HepG2 (cell line): ENCODE measurements around the gene TSPAN13. TPM values are rescaled to one million over a fixed set of nuclear protein-coding genes. Genes with fewer than 3 reads are reported as not detected.

Experiments used
- ATAC-seq: fragments of 200-7000 bp; cut with Tn5 transposase; 3 replicates; pipeline ENCODE4 v1.9.1; 2020; ENCODE audit warnings: mild to moderate bottlenecking, moderate library complexity
- BruUV-seq: library from RNA; stranded (reverse); fragments of 400-500 nt; replicated peaks from 2 replicates; lab custom pipeline; 2021; lab: Mats Ljungman, UMichigan
- CTCF ChIA-PET: fragments of 300-600 bp; formaldehyde crosslinking; extraction: SDS; loops from one replicate; lab custom pipeline; 2021; ENCODE audit warnings: low total read pairs, inconsistent platforms, low intra/inter-chr PET ratio; lab: Yijun Ruan, JAX
- POLR2A ChIA-PET: fragments of 350-600 bp; sonication (Branson Sonifier 250); formaldehyde crosslinking; loops from one replicate; lab custom pipeline; 2020; ENCODE audit warnings: antibody characterized with exemption, inconsistent platforms; lab: Yijun Ruan, JAX
- DNase-seq: peaks from one replicate; pipeline ENCODE4 v3.0.0-alpha.2; 2015; ENCODE audit warnings: low spot score
- FAIRE-seq: peaks from 3 replicates; lab custom pipeline; 2011; peaks lifted over from hg19 to GRCh38; lab: Jason Lieb, UNC
- H2AFZ ChIP-seq: one replicate; pipeline ENCODE4 v1.6.1; 2011; ENCODE audit warnings: low read length, inconsistent platforms
- H3K27ac ChIP-seq: fragments of 300-600 bp; 3 replicates; pipeline ENCODE4 v1.8.0; 2011; ENCODE audit warnings: mixed run types, mild to moderate bottlenecking, mixed read lengths, low read length, inconsistent platforms; ENCODE audit not compliant: insufficient read depth; ENCODE audit errors: extremely low read length
- H3K27me3 ChIP-seq, 2 experiments: fragments of 200-600 bp in 1 of 2; 2 replicates in 1 of 2; 3 replicates in 1 of 2; pipeline versions ENCODE4 v1.6.0 to v1.8.0; 2011; ENCODE audit warnings: low read length in 2 of 2, mild to moderate bottlenecking in 2 of 2, moderate library complexity in 2 of 2, inconsistent platforms in 1 of 2; ENCODE audit not compliant: insufficient read depth in 2 of 2, control insufficient read depth in 1 of 2
- H3K36me3 ChIP-seq, 2 experiments: fragments of 200-600 bp in 1 of 2; replicated peaks in 1 of 2; 2 replicates in 1 of 2; 3 replicates in 1 of 2; pipeline versions ENCODE4 v1.5.1 to v1.8.0; 2011; ENCODE audit warnings: low read length in 2 of 2, inconsistent platforms in 1 of 2; ENCODE audit not compliant: insufficient read depth in 2 of 2, control insufficient read depth in 1 of 2
- H3K4me1 ChIP-seq: 2 replicates; pipeline ENCODE4 v1.5.1; 2012; ENCODE audit warnings: low read length, inconsistent platforms; ENCODE audit not compliant: insufficient read depth
- H3K4me2 ChIP-seq: 2 replicates; pipeline ENCODE4 v1.6.0; 2011; ENCODE audit warnings: low read depth, low read length, inconsistent platforms
- H3K4me3 ChIP-seq, 3 experiments: fragments of 200-600 bp in 1 of 3; sonication (generic), shearing (Covaris generic) in 1 of 3; replicated peaks in 1 of 3; 2 replicates each; pipeline ENCODE4 v1.5.1; 2011 to 2016; ENCODE audit warnings: low read length in 3 of 3, inconsistent platforms in 2 of 3, low read depth in 2 of 3, mild to moderate bottlenecking in 2 of 3, control low read depth in 1 of 3, mixed read lengths in 1 of 3; ENCODE audit not compliant: insufficient read depth in 1 of 3
- H3K79me2 ChIP-seq: one replicate; pipeline ENCODE4 v1.6.1; 2011; ENCODE audit warnings: low read length, inconsistent platforms; ENCODE audit not compliant: insufficient read depth
- H3K9ac ChIP-seq: 2 replicates; pipeline ENCODE4 v1.6.0; 2011; ENCODE audit warnings: mild to moderate bottlenecking, low read depth, low read length, inconsistent platforms; ENCODE audit not compliant: insufficient read depth
- H3K9me3 ChIP-seq: 2 replicates; pipeline ENCODE4 v1.5.1; 2012; ENCODE audit warnings: mild to moderate bottlenecking, low read length
- H4K20me1 ChIP-seq: 2 replicates; pipeline ENCODE4 v1.6.0; 2011; ENCODE audit warnings: inconsistent platforms, mild to moderate bottlenecking, low read length, moderate library complexity; ENCODE audit not compliant: insufficient read depth
- ARID3A ChIP-seq: IDR thresholded peaks from 2 replicates; pipeline ENCODE4 v1.6.1; 2012; ENCODE audit warnings: low read depth, low read length, improper control_type of control experiment
- ATF3 ChIP-seq: sonication (generic); formaldehyde crosslinking; IDR thresholded peaks from 2 replicates; pipeline ENCODE4 v1.4.0; 2020; ENCODE audit warnings: missing genetic modification reagents
- FOXA1 ChIP-seq, 2 experiments: fragments of 450-650 bp in 1 of 2; sonication (generic) in 1 of 2; formaldehyde crosslinking in 1 of 2; IDR thresholded peaks; 2 replicates each; pipeline versions ENCODE4 v1.4.0 to v1.6.1; 2016 to 2020; ENCODE audit warnings: missing genetic modification reagents in 1 of 2
- FOXA3 ChIP-seq: IDR thresholded peaks from 2 replicates; pipeline ENCODE4 v1.6.1; 2016; ENCODE audit warnings: missing genetic modification reagents, missing compliant biosample characterization
- FOXP1 ChIP-seq, 2 experiments: fragments of 450-650 bp in 1 of 2; IDR thresholded peaks; 2 replicates each; pipeline ENCODE4 v1.6.1; 2017 to 2018; ENCODE audit warnings: antibody characterized with exemption in 1 of 2
- GATAD2A ChIP-seq: IDR thresholded peaks from 2 replicates; pipeline ENCODE4 v1.6.1; 2016
- HHEX ChIP-seq: IDR thresholded peaks from 2 replicates; pipeline ENCODE4 v1.6.1; 2016; ENCODE audit warnings: control low read depth
- HMG20A ChIP-seq: IDR thresholded peaks from 2 replicates; pipeline ENCODE4 v1.6.1; 2016; ENCODE audit warnings: borderline replicate concordance
- NR2F1 ChIP-seq, 2 experiments: fragments of 450-650 bp in 1 of 2; formaldehyde crosslinking in 1 of 2; IDR thresholded peaks; 2 replicates each; pipeline versions ENCODE4 v1.5.0 to v1.6.1; 2016 to 2020; ENCODE audit warnings: mild to moderate bottlenecking in 1 of 2, missing compliant biosample characterization in 1 of 2, missing genetic modification reagents in 1 of 2, moderate library complexity in 1 of 2
- PHF21A ChIP-seq: sonication (generic); formaldehyde crosslinking; IDR thresholded peaks from 2 replicates; pipeline ENCODE4 v1.5.0; 2020; ENCODE audit warnings: mild to moderate bottlenecking, missing genetic modification reagents
- TBX3 ChIP-seq: fragments of 450-650 bp; IDR thresholded peaks from 2 replicates; pipeline ENCODE4 v1.6.1; 2017; ENCODE audit warnings: antibody characterized with exemption, mild to moderate bottlenecking, inconsistent platforms, borderline replicate concordance
- TP53 ChIP-seq: sonication (generic); formaldehyde crosslinking; conservative IDR thresholded peaks from 2 replicates; pipeline ENCODE4 v1.4.0; 2020; ENCODE audit warnings: missing genetic modification reagents
- ZNF570 ChIP-seq: sonication (generic); formaldehyde crosslinking; IDR thresholded peaks from 2 replicates; pipeline ENCODE4 v1.4.0; 2020; ENCODE audit warnings: mild to moderate bottlenecking, missing genetic modification reagents, borderline replicate concordance
- ZNF891 ChIP-seq: sonication (generic); formaldehyde crosslinking; IDR thresholded peaks from 2 replicates; pipeline ENCODE4 v1.5.0; 2020; ENCODE audit warnings: mild to moderate bottlenecking, missing genetic modification reagents
- WGBS: methylation state at CpG from one replicate; pipeline ENCODE4 v1.1.6; 2017; ENCODE audit warnings: low lambda C conversion rate; 5-methylcytosine and 5-hydroxymethylcytosine counted together
- in situ Hi-C: cut with HindIII; loops from 2 replicates; pipeline ENCODE4 v1.10.0; 2017; ENCODE audit warnings: low pct_unique_long_range_greater_than_20kb; ENCODE audit not compliant: extremely low pct_ligation_motif_present
- intact Hi-C: fragments of 100-400 bp; cut with micrococcal nuclease; formaldehyde crosslinking; loops from one replicate; pipeline ENCODE4 v1.10.0; 2022; ENCODE audit not compliant: unreplicated experiment
- polyA plus RNA-seq, 8 experiments: library from polyadenylated mRNA; depleted of rRNA in 3 of 8; stranded (reverse) in 7 of 8; unstranded in 1 of 8; fragments of >200 nt; fragmentation: Illumina TruSeq in 4 of 8; extraction: Trizol in 4 of 8; gene quantifications; 2 replicates each; pipeline versions ENCODE4 v1.2.1 to v1.2.3, GENCODE V29; 2011 to 2016; ENCODE audit warnings: low read depth in 4 of 8, missing spikeins in 1 of 8, mixed read lengths in 1 of 8; ENCODE audit not compliant: insufficient read depth in 1 of 8
- total RNA-seq, 5 experiments: library from RNA; depleted of rRNA; stranded (reverse); fragments of >200 nt; fragmentation: Illumina TruSeq; extraction: Trizol; gene quantifications; 2 replicates each; pipeline ENCODE4 v1.2.3, GENCODE V29; 2016; ENCODE audit warnings: low read depth in 1 of 5

TSPAN13 gene
- total and polyA plus RNA-seq, 2 of the 13 experiments (the other 11 are each of a cell fraction or from before 2014, with no cell fraction given): 5.8 to 6.2 TPM

GRCh38 chr7:16726189-16726588 lies 27.4 kb upstream of the TSPAN13 start:
- Histone ChIP-seq H3K79me2 (no peaks in the 10 kb centered on the region), H3K27ac (no peak overlapping the region), H3K36me3 (no peaks in the 10 kb centered on the region), H3K4me3 (no peak overlapping the region), H3K9me3 (no peaks in the 10 kb centered on the region), H3K9ac (no peak overlapping the region), H4K20me1 (no peaks in the 10 kb centered on the region), H3K27me3 (no peaks in the 10 kb centered on the region), H3K4me2 (no peak overlapping the region), H3K4me1 (no peaks in the 10 kb centered on the region), H2AFZ (no peak overlapping the region)
- FAIRE-seq (no peak), DNase-seq (peak; percentile 9), ATAC-seq (no peak)
- in situ Hi-C loops: no loop called here
- POLR2A ChIA-PET: no interaction called here
- 7% methylated on average over 2 of the region's 2 CpGs for WGBS
- CTCF ChIA-PET: no interaction called here
- intact Hi-C loops: no loop called here
- no TSS peak for BruUV-seq
- TF ChIP-seq HMG20A: peak; percentile 20; the same call in 1 of the 2 replicates
- TF ChIP-seq ATF3 (CRISPR knock-in tag): no peak
- TF ChIP-seq ZNF570 (CRISPR knock-in tag): no peak
- peak; percentile 63 for TF ChIP-seq HHEX (CRISPR knock-in tag)
- TF ChIP-seq TP53: no peak
- TF ChIP-seq ARID3A: 0 out of 2 replicates have a peak, but pooled peaks have one; percentile 58
- TF ChIP-seq FOXP1 (IDR thresholded peaks at IDR 0.05): no peak
- TF ChIP-seq FOXP1 (CRISPR knock-in tag; IDR thresholded peaks at IDR 0.05): 0 out of 2 replicates have a peak, but pooled peaks have one; percentile 44
- 0 out of 4 replicates have a peak, but pooled peaks of 1 of the 2 experiments have one; percentile 23 for TF ChIP-seq NR2F1 (CRISPR knock-in tag; IDR thresholded peaks at IDR 0.05)
- TF ChIP-seq PHF21A (CRISPR knock-in tag): no peak
- TF ChIP-seq GATAD2A: peak; percentile 35; the same call in 1 of the 2 replicates
- peak; percentile 31; the same call in 1 of the 2 replicates for TF ChIP-seq FOXA3 (CRISPR knock-in tag)
- peak; percentile 44; the same call in 1 of the 2 replicates for TF ChIP-seq FOXA1 (IDR thresholded peaks at IDR 0.05)
- no peak for TF ChIP-seq FOXA1 (CRISPR knock-in tag; IDR thresholded peaks at IDR 0.05)
- TF ChIP-seq TBX3: 0 out of 2 replicates have a peak, but pooled peaks have one; percentile 18
- no peak for TF ChIP-seq ZNF891 (CRISPR knock-in tag)
